Transverse colon (tissue), 3 donors: ENCODE results near the gene ZNF808.

ENCODE experiments used
- CTCF ChIP-seq, 5 experiments: fragments of 200-600 bp in 3 of 5; fragments of 450-650 bp in 2 of 5; sonication (generic) in 3 of 5; IDR thresholded peaks; 1 replicate in 2 of 5; 2 replicates in 3 of 5; pipeline ENCODE4 v1.5.1; 2016 to 2017; ENCODE audit warnings: antibody characterized with exemption in 5 of 5, inconsistent platforms in 3 of 5, mild to moderate bottlenecking in 2 of 5, moderate library complexity in 1 of 5
- EP300 ChIP-seq: sonication (generic); formaldehyde crosslinking; IDR thresholded peaks from one replicate; pipeline ENCODE4 v1.6.1; 2017; ENCODE audit warnings: antibody characterized with exemption, low read depth

GRCh38 chr19:52507266-52507665 lies 20.2 kb upstream of the ZNF808 start:
- no peak for TF ChIP-seq CTCF (IDR thresholded peaks at IDR 0.05)
- TF ChIP-seq EP300: no peak
